Activated T-cell treated with anti-CD3 and anti-CD28 coated beads, Interleukin-2, amount 50 U/mL, for 72 hours (primary cell): Measurements from ENCODE around the gene AAR2. TPM values are rescaled to one million over a fixed set of nuclear protein-coding genes. Genes with fewer than 3 reads are reported as not detected.

Source experiments
- ATAC-seq, 2 donors: fragments of 150-1000 bp; cut with Tn5 transposase; replicated peaks in 1 of 2; 2 replicates each; pipeline ENCODE4 v1.10.0; 2021; ENCODE audit warnings: moderate library complexity in 2 of 2, mild to moderate bottlenecking in 1 of 2
- DNase-seq, 2 donors: peaks; one replicate each; pipeline ENCODE4 v3.0.0; 2021 to 2022; ENCODE audit warnings: mixed read lengths in 1 of 2
- H3K27ac Mint-ChIP-seq: one replicate; pipeline ENCODE4 v1.8.0; 2022; ENCODE audit warnings: mild to moderate bottlenecking, moderate library complexity, mixed read lengths
- H3K27me3 Mint-ChIP-seq: one replicate; pipeline ENCODE4 v1.8.0; 2022; ENCODE audit warnings: low read depth, mixed read lengths
- H3K36me3 Mint-ChIP-seq, 2 donors: one replicate each; pipeline ENCODE4 v1.8.0; 2022; ENCODE audit warnings: mixed read lengths in 2 of 2, mild to moderate bottlenecking in 1 of 2; ENCODE audit not compliant: insufficient read depth in 2 of 2
- H3K4me1 Mint-ChIP-seq: one replicate; pipeline ENCODE4 v1.8.0; 2022; ENCODE audit warnings: low read depth, mixed read lengths
- H3K4me3 Mint-ChIP-seq, 2 donors: one replicate each; pipeline ENCODE4 v1.8.0; 2022; ENCODE audit warnings: mild to moderate bottlenecking in 2 of 2, mixed read lengths in 2 of 2, moderate library complexity in 2 of 2
- H3K9me3 Mint-ChIP-seq, 2 donors: one replicate each; pipeline ENCODE4 v1.8.0; 2022; ENCODE audit warnings: mixed read lengths in 2 of 2
- total RNA-seq, 2 donors: library from RNA; stranded (reverse); gene quantifications; one replicate each; pipeline ENCODE4 v1.2.3, GENCODE V29; 2022

The AAR2 gene
- total RNA-seq, 2 donors from 2014 or later = 19.1 to 25.3 TPM

GRCh38 chr20:36231331-36231730 is 4.9 kb upstream of the AAR2 start:
- Mint-ChIP-seq H3K4me1 (peaks cover 6% of the 10 kb centered on the region), H3K27ac (no peak overlapping the region), H3K27me3 (no peaks in the 10 kb centered on the region), H3K9me3 (no peaks in the 10 kb centered on the region), H3K36me3 (no peaks in the 10 kb centered on the region), H3K4me3 (no peak overlapping the region)
- ATAC-seq (no peak), DNase-seq (no peak)

- no peaks in the 10 kb centered on the region for H3K9me3 Mint-ChIP-seq
- no peak overlapping the region for H3K4me3 Mint-ChIP-seq
- H3K27me3 Mint-ChIP-seq = no peaks in the 10 kb centered on the region
- no peaks in the 10 kb centered on the region for H3K36me3 Mint-ChIP-seq
- DNase-seq (no peak), ATAC-seq (no peak)
- H3K4me1 Mint-ChIP-seq = peaks cover 27% of the 10 kb centered on the region
- no peak overlapping the region for H3K27ac Mint-ChIP-seq
Measured at GRCh38 chr20:36234771-36235320, 1.4 kb upstream of the AAR2 start.

GRCh38 chr20:36236786-36237121 is 476 bp downstream of the AAR2 start:
- Mint-ChIP-seq H3K27ac (peak overlapping the region; percentile 94), H3K36me3 (peaks cover 0 to 3% of the 10 kb centered on the region in 2 donors), H3K27me3 (no peaks in the 10 kb centered on the region), H3K4me1 (peaks cover 27% of the 10 kb centered on the region), H3K4me3 (peak overlapping the region; percentile 85), H3K9me3 (no peaks in the 10 kb centered on the region)
- DNase-seq (no peak), ATAC-seq (peak; percentile 17 to 26)

GRCh38 chr20:36237477-36237876 is 1.2 kb downstream of the AAR2 start:
- DNase-seq = no peak
- ATAC-seq = no peak
- Mint-ChIP-seq H3K27me3 (no peaks in the 10 kb centered on the region), H3K4me3 (peak overlapping the region; percentile 85), H3K9me3 (no peaks in the 10 kb centered on the region), H3K27ac (peak overlapping the region; percentile 94), H3K36me3 (peaks cover 0 to 3% of the 10 kb centered on the region in 2 donors), H3K4me1 (peaks cover 27% of the 10 kb centered on the region)

DNA sequence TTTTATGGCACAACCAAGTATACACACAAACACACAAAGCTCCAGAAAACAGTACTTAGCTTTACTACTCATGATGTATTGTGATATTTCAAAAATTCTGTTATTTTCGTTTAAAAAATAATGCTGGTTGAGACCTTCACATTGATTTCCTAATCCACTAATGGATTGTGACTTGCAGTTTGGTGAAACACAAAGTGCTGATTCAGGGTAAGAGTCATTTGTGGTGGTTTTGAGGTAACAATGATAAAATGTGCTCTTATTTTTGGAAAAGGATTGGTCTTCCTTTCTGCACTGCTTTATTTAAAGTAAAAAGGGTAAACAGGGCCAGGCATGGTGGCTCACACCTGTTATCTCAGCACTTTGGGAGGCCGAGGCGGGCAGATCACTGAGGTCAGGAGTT is 1.9 kb downstream of the AAR2 start:
- ATAC-seq = no peak
- Mint-ChIP-seq H3K36me3 (peaks cover 0 to 3% of the 10 kb centered on the region in 2 donors), H3K4me1 (peaks cover 27% of the 10 kb centered on the region), H3K27me3 (no peaks in the 10 kb centered on the region), H3K4me3 (no peak overlapping the region), H3K9me3 (no peaks in the 10 kb centered on the region), H3K27ac (peak overlapping the region; percentile 15)
- DNase-seq = no peak

GRCh38 chr20:36238760-36239159 is 2.5 kb downstream of the AAR2 start:
- H3K27me3 Mint-ChIP-seq = no peaks in the 10 kb centered on the region
- ATAC-seq (no peak), DNase-seq (no peak)
- H3K27ac Mint-ChIP-seq = no peak overlapping the region
- peaks cover 0 to 3% of the 10 kb centered on the region in 2 donors for H3K36me3 Mint-ChIP-seq
- peaks cover 27% of the 10 kb centered on the region for H3K4me1 Mint-ChIP-seq
- H3K4me3 Mint-ChIP-seq = peak overlapping the region; percentile 42 to 51
- no peaks in the 10 kb centered on the region for H3K9me3 Mint-ChIP-seq

- no peaks in the 10 kb centered on the region for H3K27me3 Mint-ChIP-seq
- no peak overlapping the region for H3K4me3 Mint-ChIP-seq
- H3K4me1 Mint-ChIP-seq = peaks cover 30% of the 10 kb centered on the region
- H3K9me3 Mint-ChIP-seq = no peaks in the 10 kb centered on the region
- peaks cover 0 to 3% of the 10 kb centered on the region in 2 donors for H3K36me3 Mint-ChIP-seq
- ATAC-seq = no peak
- no peak for DNase-seq
- H3K27ac Mint-ChIP-seq = no peak overlapping the region
Measured at GRCh38 chr20:36240076-36240475, 3.8 kb downstream of the AAR2 start.

GRCh38 chr20:36241678-36242077 is 5.4 kb downstream of the AAR2 start:
- Mint-ChIP-seq H3K4me3 (no peak overlapping the region), H3K27ac (no peak overlapping the region), H3K9me3 (no peaks in the 10 kb centered on the region), H3K27me3 (no peaks in the 10 kb centered on the region), H3K4me1 (peaks cover 33% of the 10 kb centered on the region), H3K36me3 (peaks cover 0 to 3% of the 10 kb centered on the region in 2 donors)
- DNase-seq (no peak), ATAC-seq (no peak)

DNA sequence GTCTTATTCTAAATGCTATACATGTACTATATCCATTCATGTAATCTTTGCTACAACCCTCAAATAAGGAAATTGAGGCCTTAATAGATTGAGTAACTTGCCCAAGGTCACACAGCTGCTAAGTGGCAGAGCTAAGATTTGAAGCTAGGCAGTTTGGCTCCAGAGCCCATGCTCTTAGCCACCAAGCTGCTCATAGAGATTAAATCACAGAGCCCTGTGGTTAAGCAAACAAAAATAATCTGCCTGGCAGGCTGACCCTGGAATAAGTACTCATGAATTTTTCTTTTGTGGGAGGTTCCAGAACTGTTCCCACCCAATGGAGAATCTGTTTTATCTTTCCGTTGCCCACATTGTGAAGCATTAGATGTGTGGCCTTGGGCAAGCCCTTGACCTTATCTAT is 7.4 kb downstream of the AAR2 start:
- no peak overlapping the region for H3K4me3 Mint-ChIP-seq
- peaks cover 12% of the 10 kb centered on the region for H3K4me1 Mint-ChIP-seq
- H3K27me3 Mint-ChIP-seq = no peaks in the 10 kb centered on the region
- no peak for DNase-seq
- ATAC-seq = no peak
- H3K36me3 Mint-ChIP-seq = peaks cover 4 to 16% of the 10 kb centered on the region in 2 donors
- no peaks in the 10 kb centered on the region for H3K9me3 Mint-ChIP-seq
- no peak overlapping the region for H3K27ac Mint-ChIP-seq

GRCh38 chr20:36246401-36246800 is 10.1 kb downstream of the AAR2 start:
- Mint-ChIP-seq H3K27ac (no peak overlapping the region), H3K27me3 (no peaks in the 10 kb centered on the region), H3K4me1 (peaks cover 12% of the 10 kb centered on the region), H3K36me3 (peaks cover 4 to 20% of the 10 kb centered on the region in 2 donors), H3K9me3 (no peaks in the 10 kb centered on the region), H3K4me3 (no peak overlapping the region)
- DNase-seq (no peak), ATAC-seq (no peak)

DNA sequence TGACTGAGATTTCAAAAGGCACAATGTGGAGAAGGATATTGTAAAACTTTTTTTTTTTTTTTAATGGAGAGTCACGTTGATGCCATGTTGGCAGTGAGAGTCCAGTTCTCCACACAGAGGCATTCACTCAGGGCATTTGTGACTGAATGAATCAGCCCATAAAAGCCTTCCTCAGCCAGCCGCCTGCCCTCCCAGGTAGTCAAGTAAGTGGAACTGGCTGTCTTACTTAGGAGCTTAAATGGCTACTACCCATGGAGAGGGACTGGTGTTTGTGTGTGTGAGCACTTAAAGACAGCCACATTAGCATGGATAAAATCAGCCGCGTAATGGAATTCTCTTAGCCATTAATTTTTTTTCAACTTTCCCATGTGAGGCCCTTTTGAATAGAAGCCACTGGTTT is 12.6 kb downstream of the AAR2 start:
- peaks cover 12% of the 10 kb centered on the region for H3K4me1 Mint-ChIP-seq
- no peak overlapping the region for H3K27ac Mint-ChIP-seq
- H3K9me3 Mint-ChIP-seq = no peaks in the 10 kb centered on the region
- H3K4me3 Mint-ChIP-seq = no peak overlapping the region
- H3K36me3 Mint-ChIP-seq = peaks cover 4 to 20% of the 10 kb centered on the region in 2 donors
- ATAC-seq (no peak), DNase-seq (no peak)
- H3K27me3 Mint-ChIP-seq = no peaks in the 10 kb centered on the region

DNA sequence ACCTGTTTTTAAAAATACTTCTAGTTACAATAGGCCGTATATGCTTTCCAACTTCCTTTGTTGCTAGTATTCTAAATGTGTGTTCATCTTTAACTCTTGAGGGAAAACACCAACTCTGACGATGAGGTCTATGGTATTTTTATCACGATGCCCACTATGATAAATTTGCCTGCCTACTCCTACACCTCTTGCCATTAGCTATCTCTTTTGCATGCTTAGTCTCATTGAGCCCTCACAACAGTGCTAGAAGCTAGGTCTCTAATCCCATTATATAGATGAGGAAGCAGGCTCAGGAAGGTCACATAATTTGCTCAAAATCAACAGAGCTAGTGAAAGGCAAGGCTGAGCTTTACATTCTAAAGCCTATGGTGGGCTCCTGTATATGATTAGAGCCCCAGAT is 13.2 kb downstream of the AAR2 start:
- peaks cover 4 to 20% of the 10 kb centered on the region in 2 donors for H3K36me3 Mint-ChIP-seq
- peaks cover 12% of the 10 kb centered on the region for H3K4me1 Mint-ChIP-seq
- H3K4me3 Mint-ChIP-seq = no peak overlapping the region
- H3K27me3 Mint-ChIP-seq = no peaks in the 10 kb centered on the region
- ATAC-seq (no peak), DNase-seq (no peak)
- H3K27ac Mint-ChIP-seq = no peak overlapping the region
- no peaks in the 10 kb centered on the region for H3K9me3 Mint-ChIP-seq

DNA sequence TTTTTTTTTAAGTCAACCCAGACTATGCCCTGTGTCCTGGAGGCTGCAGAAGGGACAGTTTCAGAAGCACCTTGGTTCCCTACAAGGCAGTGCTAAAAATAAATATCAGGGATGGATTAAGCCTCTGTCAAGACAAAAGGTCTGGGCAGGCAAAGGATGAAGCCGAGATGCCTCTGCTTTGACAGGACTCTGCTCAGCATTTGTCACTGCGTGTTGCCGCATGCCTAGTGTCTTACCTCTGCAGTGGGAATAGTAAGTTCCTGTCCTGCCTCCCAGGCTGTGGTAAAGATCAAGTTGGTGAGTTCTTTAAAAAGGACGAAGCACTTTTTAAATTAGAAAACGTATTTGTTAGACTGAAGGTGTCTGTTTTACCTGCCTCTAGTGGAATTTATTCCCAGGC is 15.1 kb downstream of the AAR2 start:
- ATAC-seq = no peak
- no peaks in the 10 kb centered on the region for H3K27me3 Mint-ChIP-seq
- peaks cover 4 to 24% of the 10 kb centered on the region in 2 donors for H3K36me3 Mint-ChIP-seq
- no peak for DNase-seq
- no peaks in the 10 kb centered on the region for H3K9me3 Mint-ChIP-seq
- no peak overlapping the region for H3K27ac Mint-ChIP-seq
- H3K4me3 Mint-ChIP-seq = no peak overlapping the region
- peaks cover 6% of the 10 kb centered on the region for H3K4me1 Mint-ChIP-seq

DNA sequence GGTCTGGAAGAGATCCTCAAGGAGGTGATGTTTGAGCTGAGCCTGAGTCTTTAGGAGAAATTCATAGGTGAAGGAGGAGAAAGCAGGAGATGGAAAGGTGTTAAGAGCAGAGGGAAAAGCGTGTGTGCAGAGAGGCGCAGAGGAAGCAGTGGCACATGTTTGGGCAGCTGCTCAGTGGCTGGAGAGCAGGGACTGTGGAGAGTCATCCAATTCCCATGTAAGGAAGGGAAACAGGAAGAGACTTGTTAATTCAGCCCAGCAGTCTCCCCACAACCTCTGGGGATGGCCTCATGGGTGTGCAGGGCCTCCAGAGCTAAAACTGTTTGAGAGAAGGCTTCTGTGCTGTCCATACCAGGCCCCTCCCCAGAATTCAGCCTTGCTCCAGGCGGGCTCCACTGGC is 16.2 kb downstream of the AAR2 start:
- DNase-seq (no peak), ATAC-seq (no peak)
- Mint-ChIP-seq H3K27ac (peak overlapping the region; percentile 31), H3K27me3 (no peaks in the 10 kb centered on the region), H3K9me3 (no peaks in the 10 kb centered on the region), H3K4me3 (no peak overlapping the region), H3K4me1 (peaks cover 6% of the 10 kb centered on the region), H3K36me3 (peaks cover 4 to 21% of the 10 kb centered on the region in 2 donors)
